Measurements from ENCODE around the gene CR1. TPM values are rescaled to one million over a fixed set of nuclear protein-coding genes. Genes with fewer than 3 reads are reported as not detected.

Gene CR1
- total RNA-seq: under 1 TPM in 1 of 2 experiments, not detected in 1; 0.18 TPM

DNA sequence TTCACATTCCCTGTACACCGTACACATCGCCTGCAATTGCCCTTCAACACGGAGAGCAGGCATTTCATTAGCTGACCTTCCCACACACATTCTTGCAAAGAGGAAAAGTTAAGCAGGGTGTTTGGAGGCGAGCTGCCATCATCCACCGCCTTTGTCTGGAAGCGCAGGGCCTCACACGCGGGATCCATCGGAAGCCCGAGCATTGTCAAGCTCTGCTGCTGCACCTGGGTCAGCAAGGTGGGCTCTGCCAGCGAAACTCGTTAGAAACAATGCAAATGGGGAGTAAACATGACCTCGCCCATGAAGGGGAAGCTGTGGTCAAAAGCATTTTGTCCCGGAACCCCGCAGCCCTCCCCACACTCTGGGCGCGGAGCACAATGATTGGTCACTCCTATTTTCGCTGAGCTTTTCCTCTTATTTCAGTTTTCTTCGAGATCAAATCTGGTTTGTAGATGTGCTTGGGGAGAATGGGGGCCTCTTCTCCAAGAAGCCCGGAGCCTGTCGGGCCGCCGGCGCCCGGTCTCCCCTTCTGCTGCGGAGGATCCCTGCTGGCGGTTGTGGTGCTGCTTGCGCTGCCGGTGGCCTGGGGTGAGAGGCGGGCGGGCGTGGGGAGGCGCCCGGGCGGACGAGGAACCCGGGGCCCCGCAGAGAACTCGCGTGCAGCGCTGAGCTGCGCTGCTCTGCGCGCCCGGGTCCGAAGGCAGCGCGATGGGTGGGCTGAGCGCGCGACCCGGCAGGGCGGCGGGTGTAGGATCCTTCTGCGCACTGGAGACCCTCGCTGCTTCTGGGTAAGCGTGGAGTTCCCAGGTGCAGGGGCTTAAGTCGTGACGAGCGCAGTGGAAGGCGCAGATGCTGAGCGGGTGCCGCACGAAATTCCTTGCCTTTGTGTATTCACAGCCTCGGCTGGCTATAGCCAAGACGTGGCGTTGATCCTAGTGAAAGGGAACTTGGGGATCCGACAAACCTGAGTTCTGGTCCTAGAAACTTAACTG lies at the start of gene CR1:
Gene CR1 (plus strand): TSS at position 357 of the 992 bp plus-strand sequence. CDS start 111 bp downstream, at position 468.
- ATAC-seq (peak; percentile 73), DNase-seq (peak; percentile 46)
- Mint-ChIP-seq H3K9me3 (ENCODE audit: low read depth) (no peaks in the 10 kb centered on the region), H3K27ac (no peak within 1 kb of the TSS), H3K27me3 (peaks cover 36% of the 10 kb centered on the region), H3K36me3 (no peaks in the 10 kb centered on the region), H3K4me3 (peak within 1 kb of the TSS; percentile 63), H3K4me1 (peaks cover 15% of the 10 kb centered on the region)
- CTCF ChIA-PET: interaction anchor here (1.0 to 1.6 kb wide), 2 partner anchors 91 to 412 kb away, joined by 3 to 5 read pairs; no protein-coding TSS in a partner anchor

DNA sequence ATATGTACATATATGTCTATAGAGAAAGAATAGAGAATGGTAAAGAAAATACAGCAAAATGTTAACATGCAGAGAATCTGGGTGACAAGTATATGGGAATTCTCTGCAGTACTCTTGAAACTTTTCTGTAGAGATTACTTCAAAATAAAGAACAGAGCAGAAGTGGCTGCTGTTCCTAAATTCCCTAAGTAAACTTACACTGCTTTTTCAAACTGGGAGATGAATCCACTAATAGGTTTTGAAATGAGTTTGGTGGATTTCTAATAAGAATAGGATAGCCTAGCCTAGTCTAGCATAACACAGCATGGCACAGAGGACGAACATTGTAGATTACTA lies 42.3 kb upstream of the CR1 start:
- no peak for ATAC-seq
- Mint-ChIP-seq H3K27ac (no peak overlapping the region), H3K27me3 (peaks cover 56% of the 10 kb centered on the region)

DNA sequence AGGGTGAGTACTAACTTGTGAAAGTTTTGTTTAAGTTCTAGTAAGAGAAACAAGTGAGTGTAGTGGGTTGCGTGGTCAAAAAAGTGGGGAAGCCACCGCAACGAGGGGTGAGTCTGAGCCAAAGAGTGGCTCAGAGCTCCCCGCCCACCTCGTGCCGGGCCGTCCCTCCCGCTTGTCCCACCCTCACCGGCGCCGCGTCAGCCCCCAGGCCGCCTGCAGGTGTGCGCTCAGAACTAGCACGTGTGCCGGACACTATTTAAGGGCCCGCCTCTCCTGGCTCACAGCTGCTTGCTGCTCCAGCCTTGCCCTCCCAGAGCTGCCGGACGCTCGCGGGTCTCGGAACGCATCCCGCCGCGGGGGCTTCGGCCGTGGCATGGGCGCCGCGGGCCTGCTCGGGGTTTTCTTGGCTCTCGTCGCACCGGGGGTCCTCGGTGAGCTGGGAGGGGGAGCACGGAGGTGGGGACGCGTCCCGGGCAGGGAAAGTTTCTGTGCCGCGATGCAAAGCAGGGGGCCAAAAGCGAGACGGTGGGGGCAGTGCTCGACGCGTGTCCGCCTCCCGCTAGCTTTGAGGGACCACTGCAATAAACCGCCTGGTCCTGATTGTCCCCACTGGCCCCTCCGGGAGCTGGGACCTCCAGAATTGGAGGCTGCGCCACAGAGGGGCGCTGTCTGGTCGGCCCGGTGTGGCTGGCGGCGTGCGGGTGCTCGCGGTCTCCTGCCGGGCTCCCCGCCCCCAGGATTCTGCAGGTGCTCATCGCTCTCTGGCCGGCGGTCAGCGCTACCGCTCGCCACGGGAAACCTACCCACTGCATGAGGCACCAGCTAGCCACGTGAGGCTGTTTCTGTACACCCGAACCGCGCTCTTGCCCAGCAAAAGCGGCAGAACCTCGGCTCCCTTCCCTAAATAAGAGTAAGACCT lies 41.7 kb upstream of the CR1 start, which contains the start of gene CR2:
Gene CR2 (plus strand): TSS at position 283 of the 919 bp plus-strand sequence. CDS start 91 bp downstream, at position 374.
- no peaks in the 10 kb centered on the region for H3K9me3 Mint-ChIP-seq (ENCODE audit: low read depth)
- H3K36me3 Mint-ChIP-seq: no peaks in the 10 kb centered on the region
- DNase-seq (peak; percentile 45), ATAC-seq (peak; percentile 83)
- CTCF ChIA-PET: interaction anchor here (1.0 to 2.7 kb wide), 2 partner anchors 45 to 353 kb away, joined by 3 to 13 read pairs; no protein-coding TSS in a partner anchor
- peak within 1 kb of the TSS; percentile 47 for H3K4me3 Mint-ChIP-seq
- H3K27me3 Mint-ChIP-seq: peaks cover 56% of the 10 kb centered on the region
- no peak within 1 kb of the TSS for H3K27ac Mint-ChIP-seq
- peaks cover 14% of the 10 kb centered on the region for H3K4me1 Mint-ChIP-seq

More for the DNA sequence above, 42.3 kb upstream of the CR1 start:
- H3K4me3 Mint-ChIP-seq: peak overlapping the region; percentile 14
- no peak for DNase-seq
- H3K4me1 Mint-ChIP-seq: peaks cover 14% of the 10 kb centered on the region
- H3K36me3 Mint-ChIP-seq: no peaks in the 10 kb centered on the region
- CTCF ChIA-PET: no interaction called here
- H3K9me3 Mint-ChIP-seq (ENCODE audit: low read depth): no peaks in the 10 kb centered on the region

DNA sequence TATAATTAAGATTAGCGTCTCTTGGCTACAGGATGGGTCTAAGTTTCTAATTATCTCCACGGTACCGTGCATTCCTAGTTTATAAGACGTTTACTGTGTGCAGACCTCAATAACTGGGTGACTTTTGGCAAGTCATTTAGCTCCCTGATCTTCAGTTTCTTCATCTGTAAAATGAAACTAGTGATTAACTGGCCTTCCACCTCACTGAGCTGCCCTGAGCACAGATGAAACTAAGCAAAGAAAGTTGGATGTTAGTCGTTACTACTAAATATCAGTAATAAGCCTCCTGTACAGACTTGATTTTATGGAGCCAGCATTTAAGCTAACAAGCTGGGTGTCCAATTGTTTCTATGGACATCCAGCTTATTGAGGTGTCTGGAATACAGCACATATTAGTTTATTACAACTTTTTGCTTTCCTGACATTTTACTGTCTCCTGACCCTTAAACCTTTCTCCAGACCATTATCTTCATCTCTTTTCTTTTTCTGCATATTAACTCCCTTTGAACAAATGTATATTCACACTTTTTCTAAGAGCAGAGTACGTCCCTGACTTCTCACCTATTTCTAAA lies 40.7 kb upstream of the CR1 start:
- Mint-ChIP-seq H3K27me3 (peaks cover 46% of the 10 kb centered on the region), H3K4me3 (peak overlapping the region; percentile 47), H3K27ac (no peak overlapping the region), H3K9me3 (ENCODE audit: low read depth) (no peaks in the 10 kb centered on the region), H3K4me1 (peaks cover 21% of the 10 kb centered on the region), H3K36me3 (no peaks in the 10 kb centered on the region)
- CTCF ChIA-PET: interaction anchor here (0.6 to 2.7 kb wide), 3 partner anchors 39 to 354 kb away, joined by 3 to 13 read pairs (median 3); no protein-coding TSS in a partner anchor
- ATAC-seq: no peak
- DNase-seq: no peak

DNA sequence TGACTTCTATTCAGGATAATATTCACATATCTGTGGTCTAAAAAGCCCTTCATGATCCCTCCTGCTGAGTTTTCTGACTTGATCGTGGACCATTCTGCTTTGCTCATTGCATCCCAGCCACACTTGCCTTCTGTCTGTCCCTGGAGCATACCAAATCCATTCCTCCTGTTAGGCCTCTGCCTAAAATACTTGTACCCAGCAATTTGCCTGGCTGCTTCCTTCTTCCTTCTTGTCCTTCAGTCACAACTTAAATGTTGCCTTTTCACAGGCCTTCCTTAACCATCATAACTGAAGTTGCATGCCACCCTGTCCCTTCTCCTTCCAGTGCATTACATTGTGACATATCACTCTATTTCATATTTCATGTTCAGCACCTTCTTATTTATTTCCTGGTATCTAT lies 37.5 kb upstream of the CR1 start:
- DNase-seq (no peak), ATAC-seq (no peak)
- CTCF ChIA-PET: no interaction called here
- Mint-ChIP-seq H3K4me3 (no peak overlapping the region), H3K4me1 (peaks cover 25% of the 10 kb centered on the region), H3K27me3 (peaks cover 20% of the 10 kb centered on the region), H3K36me3 (peaks cover 2% of the 10 kb centered on the region), H3K27ac (no peak overlapping the region), H3K9me3 (ENCODE audit: low read depth) (no peaks in the 10 kb centered on the region)

DNA sequence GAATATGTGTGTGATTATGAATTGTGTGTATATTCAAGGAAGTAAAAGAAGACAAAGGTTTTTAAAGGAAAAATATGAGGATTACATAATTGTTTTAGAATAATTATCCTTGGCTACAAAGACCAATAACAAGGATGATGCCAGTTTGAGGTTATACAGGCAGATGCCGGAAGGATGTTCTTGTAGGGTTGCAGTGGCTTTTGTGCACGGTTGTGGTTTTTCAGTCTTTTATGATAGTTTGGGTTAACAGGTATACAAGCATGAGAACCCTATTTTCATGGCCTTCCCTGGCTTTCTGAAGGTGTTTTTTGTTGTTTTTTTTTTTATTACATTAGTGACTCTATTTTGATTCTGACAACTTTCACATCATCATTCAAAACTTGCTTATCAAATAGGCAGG lies 36.9 kb upstream of the CR1 start:
- ATAC-seq (peak; percentile 48), DNase-seq (peak; percentile 59)
- Mint-ChIP-seq H3K4me1 (peaks cover 26% of the 10 kb centered on the region), H3K4me3 (no peak overlapping the region), H3K27ac (no peak overlapping the region), H3K27me3 (peaks cover 18% of the 10 kb centered on the region), H3K36me3 (peaks cover 2% of the 10 kb centered on the region), H3K9me3 (ENCODE audit: low read depth) (no peaks in the 10 kb centered on the region)
- CTCF ChIA-PET: no interaction called here

DNA sequence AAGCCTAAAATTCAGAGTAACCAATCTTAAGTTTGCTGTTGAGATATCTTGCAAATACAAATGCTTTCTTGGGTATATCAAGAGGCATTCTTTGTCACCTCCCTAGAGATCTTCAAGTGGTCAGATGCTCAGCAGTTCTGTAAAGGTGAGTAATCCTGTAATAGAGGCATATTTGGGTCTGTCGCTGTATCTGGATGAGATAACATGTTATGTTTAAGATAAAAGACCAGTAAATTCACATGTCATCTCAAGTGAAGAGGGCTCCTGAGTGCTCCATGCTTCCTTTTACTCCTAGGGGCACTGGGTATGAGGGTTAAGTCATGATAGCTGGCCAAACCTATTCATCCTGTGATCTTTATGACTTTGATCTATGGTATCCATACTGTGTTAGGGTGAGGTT lies 34.3 kb upstream of the CR1 start:
- DNase-seq (no peak), ATAC-seq (no peak)
- Mint-ChIP-seq H3K36me3 (peaks cover 4% of the 10 kb centered on the region), H3K9me3 (ENCODE audit: low read depth) (no peaks in the 10 kb centered on the region), H3K4me1 (peaks cover 15% of the 10 kb centered on the region), H3K4me3 (no peak overlapping the region), H3K27ac (no peak overlapping the region), H3K27me3 (peaks cover 10% of the 10 kb centered on the region)
- CTCF ChIA-PET: interaction anchor here (1.0 to 1.1 kb wide), 2 partner anchors 38 to 56 kb away, joined by 3 read pairs; no protein-coding TSS in a partner anchor

DNA sequence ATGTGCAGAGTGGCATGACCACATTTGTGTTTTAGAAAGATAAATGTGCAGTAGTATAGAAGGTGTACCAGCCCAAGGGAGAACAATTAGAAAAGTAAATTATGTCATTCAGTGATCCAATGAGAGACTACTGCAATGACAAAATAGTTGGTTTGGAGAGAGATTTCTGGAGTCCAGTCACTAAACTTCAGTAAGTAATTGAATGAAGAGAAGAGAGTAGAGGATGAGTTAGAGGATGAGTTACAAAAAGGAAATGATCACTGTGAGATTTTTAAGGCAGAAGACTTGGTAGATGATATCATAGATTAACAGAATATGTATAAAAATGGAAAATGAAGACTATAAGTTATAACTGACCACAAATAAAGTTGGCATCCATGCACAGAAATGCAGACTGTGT lies 33.4 kb upstream of the CR1 start:
- Mint-ChIP-seq H3K9me3 (ENCODE audit: low read depth) (no peaks in the 10 kb centered on the region), H3K4me3 (no peak overlapping the region), H3K27ac (no peak overlapping the region), H3K4me1 (peaks cover 15% of the 10 kb centered on the region), H3K36me3 (peaks cover 4% of the 10 kb centered on the region), H3K27me3 (peaks cover 10% of the 10 kb centered on the region)
- no peak for ATAC-seq
- DNase-seq: no peak
- CTCF ChIA-PET: no interaction called here

DNA sequence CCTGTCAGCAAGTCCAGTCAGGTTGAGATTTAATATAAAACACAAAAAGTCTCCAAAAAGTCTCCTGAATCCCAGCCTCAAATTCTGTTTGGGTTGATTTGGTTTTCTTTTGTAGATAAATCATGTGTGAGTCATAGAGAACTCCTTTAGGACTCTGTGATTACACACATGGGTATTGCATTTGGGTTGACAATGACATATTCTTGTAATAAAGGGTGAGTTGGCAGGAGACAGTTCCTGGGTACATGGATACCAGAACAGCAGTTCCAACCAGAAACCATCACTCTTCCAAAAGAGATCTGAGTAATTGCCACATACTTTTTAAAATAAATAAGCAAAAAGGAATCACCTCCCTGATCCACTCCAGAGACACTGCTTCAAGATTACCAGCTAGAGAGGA lies 32.9 kb upstream of the CR1 start:
- ATAC-seq (no peak), DNase-seq (no peak)
- H3K27me3 Mint-ChIP-seq: peaks cover 10% of the 10 kb centered on the region
- H3K9me3 Mint-ChIP-seq (ENCODE audit: low read depth): no peaks in the 10 kb centered on the region
- H3K4me1 Mint-ChIP-seq: peaks cover 15% of the 10 kb centered on the region
- H3K4me3 Mint-ChIP-seq: no peak overlapping the region
- peaks cover 4% of the 10 kb centered on the region for H3K36me3 Mint-ChIP-seq
- CTCF ChIA-PET: no interaction called here
- no peak overlapping the region for H3K27ac Mint-ChIP-seq

DNA sequence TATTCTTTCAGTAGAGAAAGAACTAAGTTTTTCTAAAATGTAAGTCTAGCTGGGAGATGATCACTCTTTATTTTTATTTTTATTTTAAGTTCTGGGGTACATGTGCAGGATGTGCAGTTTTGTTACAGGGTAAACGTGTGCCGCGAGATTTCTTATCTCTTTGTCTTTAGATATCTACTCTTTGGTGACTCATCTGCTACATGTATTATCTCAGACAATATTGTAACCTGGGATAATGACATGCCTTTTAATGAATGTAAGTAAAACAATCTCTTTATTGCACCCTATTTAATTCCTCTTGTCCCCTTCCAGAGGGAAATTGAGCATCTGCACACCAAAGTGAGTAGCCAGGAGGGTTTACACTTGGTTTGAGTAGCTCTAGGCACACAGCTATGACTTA lies 32.4 kb upstream of the CR1 start:
- ATAC-seq: no peak
- Mint-ChIP-seq H3K27me3 (peaks cover 10% of the 10 kb centered on the region), H3K9me3 (ENCODE audit: low read depth) (no peaks in the 10 kb centered on the region), H3K36me3 (peaks cover 4% of the 10 kb centered on the region), H3K27ac (no peak overlapping the region), H3K4me3 (no peak overlapping the region), H3K4me1 (peaks cover 15% of the 10 kb centered on the region)
- DNase-seq: no peak
- CTCF ChIA-PET: no interaction called here

DNA sequence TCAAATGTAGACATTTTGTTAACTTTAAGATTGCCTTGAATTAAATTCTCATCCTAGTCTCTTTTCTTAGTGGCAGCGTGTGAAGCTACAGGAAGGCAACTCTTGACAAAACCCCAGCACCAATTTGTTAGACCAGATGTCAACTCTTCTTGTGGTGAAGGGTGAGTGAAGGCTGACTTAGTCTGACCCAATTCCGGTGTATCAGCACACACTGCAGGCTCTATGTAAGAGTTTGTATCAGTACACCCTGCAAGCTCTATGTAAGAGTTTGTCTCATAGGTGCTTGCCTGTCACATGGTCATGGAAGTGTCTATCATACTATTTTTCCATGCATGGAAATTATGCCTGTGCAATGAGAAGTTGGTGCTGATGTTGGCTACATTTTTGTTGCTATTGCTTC lies 25.0 kb upstream of the CR1 start:
- Mint-ChIP-seq H3K9me3 (ENCODE audit: low read depth) (no peaks in the 10 kb centered on the region), H3K27ac (no peak overlapping the region), H3K36me3 (no peaks in the 10 kb centered on the region), H3K27me3 (peaks cover 7% of the 10 kb centered on the region), H3K4me3 (no peak overlapping the region), H3K4me1 (peaks cover 6% of the 10 kb centered on the region)
- CTCF ChIA-PET: no interaction called here
- DNase-seq (no peak), ATAC-seq (peak; percentile 74)

DNA sequence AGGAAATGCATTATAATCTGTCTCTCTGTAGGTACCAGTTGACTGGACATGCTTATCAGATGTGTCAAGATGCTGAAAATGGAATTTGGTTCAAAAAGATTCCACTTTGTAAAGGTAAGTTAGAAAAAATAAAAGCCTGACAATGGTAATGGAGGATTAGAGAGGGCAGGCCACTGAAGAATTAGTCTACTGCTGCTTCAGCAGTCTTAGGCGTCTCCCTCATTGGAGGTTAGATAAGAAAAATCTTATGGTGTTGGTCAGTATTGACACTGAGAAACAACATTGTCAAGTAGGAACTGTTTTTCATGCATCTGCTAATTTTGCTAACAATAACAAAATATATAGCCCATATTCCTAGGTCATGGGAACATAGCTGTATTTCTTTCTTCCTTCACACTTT lies 21.7 kb upstream of the CR1 start:
- DNase-seq: no peak
- Mint-ChIP-seq H3K36me3 (no peaks in the 10 kb centered on the region), H3K27me3 (peaks cover 8% of the 10 kb centered on the region), H3K27ac (no peak overlapping the region), H3K9me3 (ENCODE audit: low read depth) (no peaks in the 10 kb centered on the region), H3K4me1 (peaks cover 6% of the 10 kb centered on the region), H3K4me3 (no peak overlapping the region)
- CTCF ChIA-PET: no interaction called here
- no peak for ATAC-seq

DNA sequence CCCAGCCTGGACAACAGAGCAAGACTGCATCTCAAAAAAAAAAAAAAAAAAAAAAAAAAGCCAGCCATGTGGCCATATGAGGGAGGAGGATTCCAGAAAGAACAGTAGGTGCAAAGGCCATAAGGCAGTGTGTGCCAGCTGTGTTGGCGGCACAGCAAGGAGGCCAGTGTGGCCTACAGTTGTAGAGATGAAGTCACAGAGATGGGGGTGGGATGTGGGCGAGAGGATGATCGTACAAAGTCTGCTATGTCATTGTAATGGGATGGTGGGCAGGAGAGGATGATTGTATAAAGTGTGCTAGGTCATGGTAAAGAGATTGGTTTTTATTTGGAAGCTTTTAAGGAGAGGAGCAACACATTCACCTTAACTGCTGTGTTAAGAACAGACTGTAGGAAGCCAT lies 9.8 kb upstream of the CR1 start:
- H3K27ac Mint-ChIP-seq: no peak overlapping the region
- CTCF ChIA-PET: interaction anchor here (1.5 kb wide), 1 partner anchor 82 kb away, joined by 3 read pairs; no protein-coding TSS in a partner anchor
- H3K4me1 Mint-ChIP-seq: no peaks in the 10 kb centered on the region
- H3K9me3 Mint-ChIP-seq (ENCODE audit: low read depth): no peaks in the 10 kb centered on the region
- ATAC-seq: no peak
- peaks cover 6% of the 10 kb centered on the region for H3K27me3 Mint-ChIP-seq
- no peaks in the 10 kb centered on the region for H3K36me3 Mint-ChIP-seq
- DNase-seq: no peak
- H3K4me3 Mint-ChIP-seq: no peak overlapping the region
